Stimulated activated naive CD4-positive, alpha-beta T cell (primary cell): ENCODE measurements around the gene KIAA1328.
A peak's percentile ranks its signal among the peaks of the same experiment; 100 is the strongest.
"Not testable (repeated sequence)": the region's sequence is repeated elsewhere in the genome, so short reads cannot be mapped to it uniquely, and the experiment has no call there.

Experiments used
- DNase-seq, 6 experiments: peaks; one replicate each; lab custom pipeline; 2025; lab: John Stamatoyannopoulos, UW

Gene KIAA1328

DNA sequence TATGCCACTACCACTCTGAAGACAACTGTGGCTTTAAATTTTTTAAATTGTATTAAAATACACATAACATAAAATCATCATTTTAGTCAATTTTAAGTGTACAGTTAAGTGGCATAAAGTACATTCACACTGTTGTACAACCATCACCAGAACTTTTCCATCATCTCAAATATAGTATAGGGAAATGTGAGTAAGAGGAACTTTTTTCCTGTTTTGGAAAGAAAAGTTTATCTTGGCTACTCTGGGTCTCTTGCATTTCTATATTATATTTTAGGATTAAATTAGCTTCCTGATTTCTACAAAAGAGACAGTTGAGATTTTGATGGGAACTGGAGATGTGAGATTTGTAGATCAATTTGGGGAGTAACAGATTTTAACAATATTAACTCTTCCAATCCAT is 3.4 kb upstream of the KIAA1328 start:
- no peak for DNase-seq

DNA sequence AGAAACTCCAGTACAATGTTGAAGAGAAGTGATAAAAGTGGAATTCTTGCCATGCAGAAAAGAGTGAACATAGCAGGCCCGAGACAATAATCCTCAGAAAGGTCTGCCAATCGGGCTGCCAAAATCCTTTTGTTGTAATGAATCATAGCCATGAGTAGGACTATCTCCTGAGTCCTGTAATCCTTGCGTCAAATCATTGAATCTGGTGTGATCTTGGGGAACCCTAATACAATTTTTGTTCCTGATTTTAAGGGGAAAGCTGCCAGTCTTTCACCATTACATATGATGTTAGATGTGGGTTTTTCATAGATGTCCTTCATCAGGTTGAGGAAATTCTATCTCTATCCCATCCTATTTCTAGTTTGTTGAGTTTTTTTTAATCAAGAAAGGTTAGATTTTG is 2.4 kb upstream of the KIAA1328 start:
- no peak for DNase-seq

DNA sequence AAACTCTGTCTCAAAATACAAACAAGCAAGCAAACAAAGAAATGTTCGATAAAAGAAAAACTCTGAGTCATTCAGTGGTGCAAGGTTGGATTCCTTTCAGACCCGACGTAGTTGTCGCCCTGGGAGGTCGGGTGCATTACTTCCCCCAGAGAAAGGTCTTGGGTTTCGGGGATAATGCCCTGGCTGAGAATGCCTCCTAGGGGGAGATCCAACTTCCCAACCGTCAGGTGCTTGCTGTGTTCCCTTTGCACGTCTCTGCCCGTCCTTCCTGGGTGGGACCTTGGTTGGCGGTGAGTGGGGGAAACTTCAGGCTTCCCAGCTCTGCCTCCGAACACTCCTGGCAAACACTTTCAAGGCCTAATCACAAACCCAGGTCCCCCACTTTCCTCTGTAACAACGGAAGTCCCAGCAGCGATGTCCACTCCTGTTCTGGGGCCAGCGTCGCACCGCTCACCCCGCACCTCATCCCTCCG is 734 bp upstream of the KIAA1328 start:
- DNase-seq, result peak in 2 of 6 experiments; percentile 44 to 65

DNA sequence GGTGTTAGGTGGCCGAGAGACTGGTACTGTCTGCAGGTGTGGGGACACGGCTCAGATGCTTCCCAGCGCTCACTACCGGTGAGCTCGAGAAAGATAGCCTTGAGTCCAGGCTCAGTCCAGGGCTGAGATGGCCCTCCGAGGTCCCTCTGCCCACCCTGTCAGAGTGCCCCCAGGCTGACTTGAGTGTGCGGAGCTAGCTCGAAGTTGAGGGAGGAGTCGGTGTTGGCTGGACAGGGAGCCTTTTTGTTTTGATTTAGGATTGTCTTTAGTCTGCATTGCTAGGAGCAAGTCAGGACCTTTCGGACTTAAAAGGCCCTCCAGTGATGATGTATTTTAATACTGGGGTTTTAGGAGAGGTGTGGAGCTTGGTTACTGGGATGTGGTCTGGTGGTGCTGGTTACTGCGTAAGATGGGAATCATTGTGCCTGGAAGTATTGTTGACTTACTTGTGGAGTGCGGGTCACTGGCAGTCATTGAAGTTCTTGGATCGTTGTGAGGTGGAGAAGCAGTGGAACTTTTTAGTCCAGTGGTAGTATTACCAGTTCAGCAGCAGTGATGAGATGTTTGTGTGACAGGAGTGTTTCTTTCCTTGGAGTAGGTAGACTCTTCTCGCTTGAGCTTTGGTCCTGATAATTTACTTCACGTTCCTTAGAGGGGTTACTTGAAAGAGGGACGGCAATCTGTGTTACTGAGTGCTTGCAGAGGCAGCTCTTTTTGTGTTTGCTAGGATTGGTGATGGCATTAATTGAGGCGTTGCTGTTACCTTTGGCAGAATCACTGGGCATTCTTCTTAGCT is 633 bp downstream of the KIAA1328 start:
- DNase-seq, result no peak

DNA sequence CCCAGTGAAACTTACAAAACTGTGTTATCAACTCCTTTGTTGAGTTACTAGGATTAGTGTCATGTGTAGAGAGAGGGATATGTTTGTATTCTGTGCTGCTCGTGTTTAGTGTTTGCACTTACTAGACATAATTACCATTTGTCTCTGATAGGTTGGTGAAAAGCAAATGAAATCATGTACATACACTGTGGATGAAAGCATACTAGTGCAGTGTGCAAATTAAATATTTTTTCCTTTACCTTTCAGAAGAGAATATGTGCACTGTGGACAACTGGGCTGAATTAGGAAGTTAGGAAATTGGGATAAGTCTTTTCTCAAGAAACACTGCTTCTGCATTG is 1.2 kb downstream of the KIAA1328 start:
- no peak for DNase-seq

DNA sequence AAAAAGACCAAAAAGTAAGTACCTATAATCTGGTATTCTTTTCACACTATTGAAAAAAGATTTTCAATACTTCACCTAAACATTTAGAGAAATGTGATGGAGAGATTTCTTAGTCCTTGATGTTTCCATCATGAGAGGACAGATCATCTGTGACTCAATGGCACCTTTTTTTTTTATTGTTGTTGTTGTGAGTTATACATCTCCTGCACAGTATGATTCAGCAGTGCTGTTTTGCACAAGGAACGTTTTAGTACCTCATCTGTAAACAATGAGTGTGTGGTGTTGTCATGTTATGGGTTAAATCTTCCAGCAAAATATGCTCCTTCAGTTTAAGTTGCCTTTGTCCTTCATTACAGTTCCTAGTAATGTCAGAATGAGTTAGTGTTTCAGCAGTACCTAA is 2.2 kb downstream of the KIAA1328 start:
- DNase-seq, result no peak

DNA sequence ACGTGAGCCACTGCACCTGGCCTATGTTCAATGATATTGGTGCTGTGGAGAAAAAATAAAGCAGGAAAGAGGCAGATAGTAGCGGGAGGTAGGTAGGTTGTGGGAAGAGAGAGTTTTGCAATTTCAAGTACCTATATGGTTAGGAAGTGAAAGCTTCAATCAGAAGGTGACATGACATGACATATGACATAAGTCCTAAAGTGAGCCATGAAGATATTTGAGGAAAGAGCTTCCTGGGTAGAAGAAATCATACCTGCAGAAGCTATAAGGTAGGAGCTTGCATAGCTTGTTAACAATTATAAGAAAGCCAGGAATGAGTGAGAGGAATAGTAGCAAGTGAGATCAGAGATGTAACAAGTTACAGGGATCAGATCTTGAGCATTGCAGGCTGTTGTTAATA is 4.2 kb downstream of the KIAA1328 start:
- no peak for DNase-seq

DNA sequence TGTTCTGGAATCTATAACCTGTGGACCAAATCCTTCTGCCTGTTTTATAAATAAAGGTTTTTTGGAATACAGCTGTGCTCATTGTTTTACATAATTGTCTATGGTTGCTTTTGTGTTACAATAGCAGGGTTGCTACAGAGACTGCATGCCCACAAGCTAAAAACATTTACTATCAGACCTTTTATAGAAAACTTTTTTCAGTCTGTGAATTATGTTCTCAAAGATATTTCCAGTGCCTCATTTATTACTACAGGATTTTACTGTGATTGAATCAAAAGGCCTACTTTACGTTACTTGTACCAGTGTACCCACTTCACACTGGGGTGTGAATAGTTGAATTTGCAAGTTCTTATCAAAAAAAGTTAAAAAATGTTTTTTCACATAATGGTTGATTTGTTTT is 7.0 kb downstream of the KIAA1328 start:
- no peak for DNase-seq

DNA sequence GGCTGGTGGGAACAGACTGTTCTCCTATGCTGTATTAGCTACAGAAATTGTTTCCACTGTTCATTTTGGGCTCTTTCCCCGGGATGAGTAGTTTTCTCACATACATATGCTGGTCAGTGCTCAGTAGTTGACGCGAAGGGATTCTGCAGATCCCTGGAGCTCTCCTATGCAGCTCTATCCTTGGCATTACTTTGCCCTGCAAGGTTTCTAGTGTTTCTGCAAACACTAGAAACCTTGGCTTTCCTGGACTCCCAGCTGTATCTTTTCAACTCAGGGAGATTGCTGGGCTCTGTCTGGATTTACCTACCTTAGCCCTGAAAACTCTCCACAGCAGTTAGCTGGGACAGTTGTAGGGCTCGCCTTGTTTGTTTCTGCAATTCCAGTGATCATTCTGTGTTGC is 10.9 kb downstream of the KIAA1328 start:
- DNase-seq, result no peak

DNA sequence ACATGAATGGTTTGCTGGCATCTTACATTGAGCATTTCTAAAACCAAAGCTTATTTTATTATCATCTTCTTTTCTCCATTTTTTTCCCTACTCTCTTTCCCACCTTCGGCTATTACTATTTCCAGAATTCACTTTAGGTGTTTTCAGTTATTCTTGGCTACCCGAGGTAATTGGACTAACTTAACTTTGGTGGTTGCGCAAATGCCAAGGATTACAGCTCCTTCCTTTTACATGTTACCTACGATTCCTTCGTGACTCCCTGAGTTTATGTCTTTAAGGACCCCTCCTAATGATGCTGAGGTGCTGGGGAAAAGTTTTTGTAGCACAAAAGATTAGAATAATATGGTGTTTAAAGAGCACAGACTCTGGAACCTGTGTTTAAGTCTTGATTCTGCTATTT is 14.3 kb downstream of the KIAA1328 start:
- DNase-seq, result no peak

DNA sequence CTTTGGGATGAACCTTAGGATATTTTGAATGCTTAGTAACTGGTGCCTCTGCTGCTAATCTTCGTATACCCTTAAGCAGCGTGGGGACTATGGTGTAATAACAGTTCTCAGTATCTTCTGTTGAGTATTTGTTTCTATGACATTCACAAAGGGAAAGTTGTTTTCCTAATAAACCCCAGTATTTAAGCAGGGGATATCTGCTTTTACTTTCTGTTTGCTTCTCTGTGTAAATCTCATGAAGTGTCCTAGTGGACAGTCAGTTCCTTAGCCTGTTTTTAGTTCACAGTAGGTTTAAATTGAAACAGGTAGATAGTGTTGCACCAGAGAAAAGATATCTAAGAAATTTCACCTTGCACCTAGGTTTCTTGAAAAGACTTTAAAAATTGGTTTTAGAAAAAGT is 14.9 kb downstream of the KIAA1328 start:
- no peak for DNase-seq

DNA sequence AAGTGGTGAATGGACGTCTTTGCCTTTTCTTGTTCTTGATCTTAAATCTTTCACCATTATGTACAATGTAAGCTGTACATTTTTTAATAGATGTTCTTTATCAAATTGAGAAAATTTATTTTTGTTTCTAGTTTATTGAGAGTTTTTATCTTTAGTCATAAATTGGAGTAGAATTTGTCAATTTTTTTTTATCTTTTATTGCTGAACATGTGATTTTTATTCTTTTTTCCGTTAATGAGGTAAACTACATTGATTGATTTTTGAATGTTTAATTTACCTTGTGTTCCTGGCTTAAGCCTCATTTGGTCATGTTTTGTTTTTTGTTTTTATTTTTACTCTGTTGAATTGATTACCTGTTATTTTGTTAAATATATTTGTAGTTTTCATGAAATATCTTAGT is 19.7 kb downstream of the KIAA1328 start:
- DNase-seq, result no peak

DNA sequence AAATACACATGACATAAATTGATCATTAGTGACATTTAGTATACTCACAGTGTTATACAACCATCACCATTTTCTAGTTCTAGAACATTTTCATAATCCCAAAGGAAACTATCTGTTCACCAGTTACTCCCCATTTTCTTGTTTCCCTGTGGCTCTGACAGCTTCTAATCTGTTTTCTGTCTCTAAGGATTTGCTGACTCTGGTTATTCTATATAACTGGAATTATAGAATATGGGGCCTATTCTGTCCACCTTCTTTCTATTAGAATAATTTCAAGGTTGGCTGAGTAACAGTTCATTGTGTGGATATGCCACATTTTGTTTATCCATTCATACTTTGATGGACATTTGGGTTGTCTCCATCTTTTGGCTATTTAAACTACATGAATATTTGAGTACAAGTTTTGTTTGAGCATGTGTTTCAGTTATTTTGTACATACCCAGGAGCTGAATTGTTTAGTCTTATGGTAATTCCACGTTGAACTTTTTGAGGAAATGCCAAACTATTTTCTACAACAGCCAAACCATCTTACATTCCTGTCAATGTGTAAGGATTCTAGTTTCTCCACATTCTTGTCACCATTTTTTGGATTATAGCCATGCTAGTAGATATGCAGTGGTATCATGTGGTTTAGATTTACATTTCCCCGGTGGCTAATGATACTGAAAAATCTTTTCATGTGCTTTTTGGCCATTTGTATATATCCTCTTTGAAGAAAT is 20.5 kb downstream of the KIAA1328 start:
- DNase-seq, result no peak

DNA sequence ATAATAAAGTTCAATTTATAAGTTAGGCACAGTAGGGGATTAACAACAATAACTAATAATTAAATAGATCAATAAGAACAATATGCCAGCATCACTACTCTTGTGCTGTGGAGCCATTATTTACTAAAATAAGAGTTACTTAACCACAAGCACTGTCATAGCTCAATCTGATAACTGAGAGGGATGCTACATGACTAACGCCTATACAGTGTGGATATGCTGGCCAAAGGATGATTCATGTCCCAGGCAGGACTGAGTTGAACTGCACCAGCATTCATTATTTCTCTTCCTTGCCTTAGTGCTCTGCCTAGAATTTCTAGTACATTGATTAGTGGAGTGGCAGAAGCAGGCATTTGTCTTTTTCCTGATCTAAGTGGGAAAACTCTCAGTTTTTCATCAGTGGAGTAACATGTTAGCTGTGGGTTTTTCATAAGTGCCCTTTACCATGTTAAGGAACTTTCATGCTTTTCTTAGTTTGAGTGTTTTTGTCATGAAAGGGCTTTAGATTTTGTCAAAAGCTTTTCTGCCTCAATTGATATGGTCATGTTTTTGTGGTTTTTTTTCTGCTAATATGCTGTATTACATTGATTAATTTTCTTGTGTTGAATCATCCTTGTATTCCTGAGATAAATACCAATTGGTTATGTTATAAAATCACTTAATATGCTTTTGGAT is 21.7 kb downstream of the KIAA1328 start:
- DNase-seq, result no peak

DNA sequence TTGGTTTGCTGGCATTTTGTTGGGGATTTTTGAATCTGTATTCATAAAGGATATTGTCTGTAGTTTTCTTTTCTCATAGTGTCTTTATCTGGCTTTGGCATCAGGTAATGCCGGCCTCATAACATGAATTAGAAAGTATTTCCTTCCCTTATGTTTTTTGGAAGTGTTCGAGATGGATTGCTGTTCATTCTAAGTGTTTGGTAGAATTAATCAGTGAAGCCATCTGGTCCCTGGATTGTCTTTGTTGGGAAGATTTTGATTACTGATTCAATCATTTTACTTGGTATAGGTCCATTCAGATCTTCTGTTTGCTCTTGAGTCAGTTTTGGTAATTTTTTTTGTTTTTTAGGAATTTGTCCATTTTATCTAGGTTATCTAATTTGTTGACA is 22.3 kb downstream of the KIAA1328 start:
- DNase-seq, result no peak

DNA sequence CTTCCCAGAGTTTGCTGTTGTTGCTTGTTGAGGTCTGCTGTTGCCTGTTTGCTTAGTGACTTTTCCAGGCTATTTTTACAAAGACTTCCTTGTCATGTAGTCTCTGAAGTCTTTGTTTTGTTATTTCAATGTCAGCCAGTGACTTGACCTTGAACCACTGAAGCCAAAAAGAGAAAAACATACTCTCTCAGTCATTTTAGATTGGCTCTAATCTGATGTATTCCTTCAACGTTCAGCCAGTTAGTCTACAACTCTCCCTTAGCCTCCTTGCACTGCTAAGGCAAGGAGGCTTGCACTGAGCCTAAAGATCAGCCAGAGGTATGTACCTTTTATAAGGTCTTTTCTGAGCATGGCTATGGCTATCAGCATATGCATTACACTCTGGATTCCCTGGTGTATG is 27.9 kb downstream of the KIAA1328 start:
- DNase-seq, result no peak

DNA sequence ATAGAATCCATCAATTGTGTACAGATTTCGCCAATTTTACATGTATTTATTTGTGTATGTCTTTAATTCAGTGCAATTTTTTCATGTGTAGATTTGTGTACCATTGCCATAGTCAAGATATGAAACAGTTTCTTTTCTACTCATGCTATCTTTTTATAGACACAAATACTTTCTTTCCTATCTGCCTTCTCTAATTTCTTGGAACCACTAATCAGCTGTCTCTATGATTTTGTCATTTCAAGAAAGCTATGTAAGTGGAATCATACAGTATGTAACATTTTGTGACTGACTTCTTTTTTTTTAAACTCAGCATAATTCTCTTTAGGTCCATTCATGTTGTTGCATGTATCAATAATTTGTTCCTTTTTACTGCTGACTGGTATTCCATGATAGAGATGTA is 33.3 kb downstream of the KIAA1328 start:
- DNase-seq, result no peak

DNA sequence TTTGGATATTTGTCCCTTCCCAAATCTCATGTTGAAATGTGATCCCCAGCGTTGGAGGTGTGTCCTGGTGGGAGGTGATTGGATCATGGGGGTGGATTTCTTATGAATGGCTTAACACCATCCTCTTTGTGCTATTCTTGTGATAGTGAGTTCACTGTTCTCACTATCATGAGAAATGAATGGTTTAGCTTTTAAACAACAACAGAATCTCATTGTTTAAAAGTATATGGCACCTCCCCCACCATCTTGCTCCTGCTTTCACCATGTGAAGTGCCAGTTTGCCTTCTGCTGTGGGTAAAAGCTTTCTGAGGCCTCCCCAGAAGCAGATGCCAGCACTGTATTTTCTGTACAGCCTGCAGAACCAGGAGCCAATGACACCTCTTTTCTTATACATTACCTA is 38.1 kb downstream of the KIAA1328 start:
- no peak for DNase-seq

DNA sequence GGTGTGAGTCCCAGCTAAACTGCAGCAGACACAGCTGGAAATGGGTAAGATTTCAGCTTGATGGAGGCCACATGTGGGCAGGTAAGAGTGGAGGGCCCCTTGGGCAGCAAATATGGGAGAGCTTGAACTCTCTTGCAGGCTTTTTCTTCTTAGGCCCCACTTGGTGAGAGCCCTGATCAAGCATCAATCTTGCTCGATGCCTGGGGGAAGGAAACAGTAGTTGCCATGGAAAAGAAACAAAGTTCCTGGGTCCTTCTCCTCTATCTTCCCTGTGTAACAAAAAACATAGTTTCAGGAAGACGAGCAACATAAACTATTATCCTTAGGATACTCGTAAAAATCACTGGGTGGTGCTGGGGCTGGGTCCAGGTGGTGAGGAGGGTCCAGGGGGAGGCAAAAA is 42.9 kb downstream of the KIAA1328 start:
- no peak for DNase-seq

DNA sequence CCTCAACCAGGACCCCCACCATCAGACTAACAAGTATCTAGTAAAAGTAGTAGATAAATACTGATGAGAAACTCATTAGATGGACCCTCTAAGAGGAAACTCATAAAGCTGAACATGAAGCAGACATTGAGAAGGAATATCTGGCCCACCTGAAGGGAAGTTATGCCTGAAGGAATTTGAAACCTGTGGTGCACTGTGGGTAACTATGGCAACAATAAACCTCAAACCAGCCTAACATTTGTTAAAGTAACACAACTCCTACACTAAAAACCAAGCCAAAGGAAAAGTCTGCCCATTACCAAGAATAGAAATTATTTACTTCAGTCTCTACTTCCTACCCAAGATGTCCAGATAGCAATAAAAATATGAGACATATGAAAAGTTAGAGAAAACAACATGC is 43.4 kb downstream of the KIAA1328 start:
- DNase-seq, result no peak

DNA sequence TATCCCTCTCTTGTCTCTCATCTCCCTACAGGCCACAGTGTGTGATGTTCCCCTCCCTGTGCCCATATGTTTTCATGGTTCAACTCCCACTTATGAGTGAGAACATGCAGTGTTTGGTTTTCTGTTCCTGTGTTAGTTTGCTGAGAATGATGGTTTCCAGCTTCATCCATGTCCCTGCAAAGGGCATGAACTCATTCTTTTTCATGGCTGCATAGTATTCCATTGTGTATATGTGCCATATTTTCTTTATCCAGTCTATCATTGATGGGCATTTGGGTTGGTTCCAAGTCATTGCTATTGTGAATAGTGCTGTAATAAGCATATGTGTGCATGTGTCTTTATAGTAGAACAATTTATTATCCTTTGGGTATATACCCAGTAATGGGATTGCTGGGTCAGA is 44.9 kb downstream of the KIAA1328 start:
- DNase-seq, result not testable (repeated sequence)

DNA sequence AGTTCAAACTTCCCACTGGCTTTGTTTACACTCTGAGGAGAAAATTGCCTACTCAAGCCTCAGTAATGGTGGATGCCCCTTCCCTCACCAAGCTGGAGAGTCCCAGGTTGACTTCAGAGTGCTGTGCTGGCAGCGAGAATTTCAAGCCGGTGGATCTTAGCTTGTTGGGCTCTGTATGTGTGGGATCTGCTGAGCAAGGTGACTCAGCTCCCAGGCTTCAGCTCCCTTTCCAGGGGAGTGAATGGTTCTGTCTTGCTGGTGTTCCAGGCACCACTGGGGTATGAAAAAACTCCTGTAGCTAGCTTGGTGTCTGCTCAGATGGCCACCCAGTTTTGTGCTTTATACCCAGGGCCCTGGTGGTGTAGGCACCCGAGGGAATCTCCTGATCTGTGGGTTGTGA is 50.9 kb downstream of the KIAA1328 start:
- DNase-seq, result not testable (repeated sequence)

DNA sequence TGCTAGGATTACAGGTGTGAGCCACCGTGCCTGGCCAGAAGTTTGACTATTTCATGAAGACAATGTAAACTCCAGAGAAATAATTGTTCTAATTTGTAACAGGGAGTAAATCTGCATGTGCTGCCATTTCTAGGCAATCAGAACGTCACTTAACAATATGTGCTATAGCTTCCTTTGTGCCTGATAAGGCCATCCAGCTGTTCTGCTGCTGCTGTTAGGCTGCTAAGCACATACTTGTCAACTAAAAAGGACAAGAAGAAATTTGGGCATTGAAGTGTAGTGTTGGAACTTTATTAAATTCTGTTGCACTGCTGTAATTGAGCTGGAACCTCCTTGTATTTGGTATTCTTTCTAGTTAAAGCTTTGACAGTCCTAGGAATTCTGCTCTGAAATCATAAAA is 57.1 kb downstream of the KIAA1328 start:
- DNase-seq, result no peak
